SKM-1 (cell line): Measurements from ENCODE around the gene CDC25B.

Source experiments
- DNase-seq: peaks from one replicate; lab custom pipeline; 2025; ENCODE audit not compliant: unreplicated experiment; lab: John Stamatoyannopoulos, UW

CDC25B gene

GRCh38 chr20:3795511-3796468 is at the start of gene CDC25B:
Gene CDC25B, plus strand, starts transcription at chr20:3796310. Its CDS starts 222 bp downstream, at chr20:3796532.
- peak; percentile 29 for DNase-seq

- no peak for DNase-seq
Observed at GRCh38 chr20:3747471-3747870, 48.6 kb upstream of the CDC25B start.

GRCh38 chr20:3748073-3748472 is 48.0 kb upstream of the CDC25B start:
- no peak for DNase-seq

- no peak for DNase-seq
Observed at GRCh38 chr20:3749087-3749688, 46.9 kb upstream of the CDC25B start.

GRCh38 chr20:3749689-3750531 is 46.2 kb upstream of the CDC25B start:
- no peak for DNase-seq

GRCh38 chr20:3751305-3751674 is 44.8 kb upstream of the CDC25B start:
- DNase-seq: no peak

- DNase-seq: no peak
Observed at GRCh38 chr20:3751675-3752385, 44.3 kb upstream of the CDC25B start.

GRCh38 chr20:3752386-3752759 is 43.7 kb upstream of the CDC25B start:
- DNase-seq: no peak

GRCh38 chr20:3753098-3753497 is 43.0 kb upstream of the CDC25B start:
- DNase-seq: peak; percentile 27

- no peak for DNase-seq
Observed at GRCh38 chr20:3753501-3754275, 42.4 kb upstream of the CDC25B start.

GRCh38 chr20:3754276-3754630 is 41.9 kb upstream of the CDC25B start:
- DNase-seq: no peak

- no peak for DNase-seq
Observed at GRCh38 chr20:3755269-3755668, 40.8 kb upstream of the CDC25B start.

- no peak for DNase-seq
Observed at GRCh38 chr20:3755814-3756480, 40.2 kb upstream of the CDC25B start.

GRCh38 chr20:3757268-3757667 is 38.8 kb upstream of the CDC25B start:
- no peak for DNase-seq

GRCh38 chr20:3758566-3758965 is 37.5 kb upstream of the CDC25B start:
- DNase-seq: no peak

- no peak for DNase-seq
Observed at GRCh38 chr20:3759316-3759823, 36.7 kb upstream of the CDC25B start.

- DNase-seq: no peak
Observed at GRCh38 chr20:3759884-3760283, 36.2 kb upstream of the CDC25B start.

GRCh38 chr20:3760655-3761348 is 35.3 kb upstream of the CDC25B start:
- DNase-seq: no peak
